IMR-90 (cell line): ENCODE data around the gene LDHD. TPM values are rescaled to one million over a fixed set of nuclear protein-coding genes. Genes with fewer than 3 reads are reported as not detected.
A peak's percentile ranks its signal among the peaks of the same experiment; 100 is the strongest.

Experiments
- ATAC-seq: fragments of 200-7000 bp; cut with Tn5 transposase; 2 replicates; pipeline ENCODE4 v1.9.1; 2020; ENCODE audit warnings: low read depth, mild to moderate bottlenecking, moderate library complexity
- BruUV-seq: library from RNA; stranded (reverse); fragments of 400-500 nt; replicated peaks from 2 replicates; lab custom pipeline; 2021; lab: Mats Ljungman, UMichigan
- CTCF ChIA-PET: fragments of 300-600 bp; formaldehyde crosslinking; extraction: SDS; loops from one replicate; lab custom pipeline; 2021; ENCODE audit warnings: antibody characterized with exemption; lab: Yijun Ruan, JAX
- POLR2A ChIA-PET: fragments of 300-600 bp; sonication (Branson Sonifier 250); formaldehyde crosslinking; loops from one replicate; lab custom pipeline; 2022; ENCODE audit warnings: antibody characterized with exemption; ENCODE audit not compliant: unreplicated experiment; lab: Charles Lee
- DNase-seq: peaks from one replicate; pipeline ENCODE4 v3.0.0; 2013
- H2AFZ ChIP-seq: replicated peaks from 2 replicates; pipeline ENCODE3; 2013; ENCODE audit warnings: low read length, mild to moderate bottlenecking; ENCODE audit not compliant: poor library complexity
- H2AK5ac ChIP-seq: 2 replicates; pipeline ENCODE4 v1.6.1; 2013; ENCODE audit warnings: low read depth, low read length, inconsistent platforms
- H2AK9ac ChIP-seq: replicated peaks from 2 replicates; pipeline ENCODE3; 2013; ENCODE audit warnings: mild to moderate bottlenecking, low read depth, low read length, moderate library complexity; ENCODE audit not compliant: poor library complexity
- H2BK120ac ChIP-seq: 2 replicates; pipeline ENCODE4 v1.6.1; 2013; ENCODE audit warnings: low read depth, low read length, inconsistent platforms
- H2BK15ac ChIP-seq: 3 replicates; pipeline ENCODE4 v1.6.1; 2013; ENCODE audit warnings: low read depth, low read length, inconsistent platforms
- H2BK20ac ChIP-seq: 2 replicates; pipeline ENCODE4 v1.6.1; 2013; ENCODE audit warnings: low read depth, mild to moderate bottlenecking, inconsistent platforms, low read length, moderate library complexity
- H2BK5ac ChIP-seq: 2 replicates; pipeline ENCODE4 v1.6.1; 2013; ENCODE audit warnings: mild to moderate bottlenecking, low read depth, low read length, inconsistent platforms; ENCODE audit not compliant: poor library complexity, severe bottlenecking
- H3K14ac ChIP-seq: replicated peaks from 2 replicates; pipeline ENCODE4 v1.6.1; 2013; ENCODE audit warnings: low read depth, low read length, inconsistent platforms
- H3K18ac ChIP-seq: 2 replicates; pipeline ENCODE4 v1.6.1; 2013; ENCODE audit warnings: low read depth, low read length, control low read depth
- H3K23ac ChIP-seq: 2 replicates; pipeline ENCODE4 v1.6.1; 2013; ENCODE audit warnings: low read depth, low read length, inconsistent platforms
- H3K27ac ChIP-seq: 2 replicates; pipeline ENCODE4 v1.5.1; 2013; ENCODE audit warnings: mild to moderate bottlenecking, control low read depth, low read length; ENCODE audit not compliant: insufficient read depth
- H3K27me3 ChIP-seq: 2 replicates; pipeline ENCODE4 v1.6.1; 2013; ENCODE audit warnings: low read length; ENCODE audit not compliant: control insufficient read depth, insufficient read depth
- H3K36me3 ChIP-seq: 2 replicates; pipeline ENCODE4 v1.6.1; 2013; ENCODE audit warnings: low read length, mixed read lengths; ENCODE audit not compliant: control insufficient read depth, insufficient read depth
- H3K4ac ChIP-seq: 2 replicates; pipeline ENCODE4 v1.6.1; 2013; ENCODE audit warnings: low read depth, low read length, inconsistent platforms
- H3K4me1 ChIP-seq: 2 replicates; pipeline ENCODE4 v1.6.1; 2013; ENCODE audit warnings: low read length, mixed read lengths; ENCODE audit not compliant: control insufficient read depth, insufficient read depth
- H3K4me2 ChIP-seq: 2 replicates; pipeline ENCODE4 v1.6.1; 2013; ENCODE audit warnings: low read depth, mild to moderate bottlenecking, control low read depth, low read length, moderate library complexity
- H3K4me3 ChIP-seq: 2 replicates; pipeline ENCODE4 v1.5.1; 2013; ENCODE audit warnings: low read depth, mild to moderate bottlenecking, control low read depth, low read length, moderate library complexity; ENCODE audit not compliant: insufficient read depth
- H3K56ac ChIP-seq: 2 replicates; pipeline ENCODE4 v1.6.1; 2013; ENCODE audit warnings: low read length, inconsistent platforms; ENCODE audit not compliant: insufficient read depth; ENCODE audit errors: extremely low read depth
- H3K79me1 ChIP-seq, 2 experiments: 2 replicates each; pipeline ENCODE4 v1.6.1; 2013; ENCODE audit warnings: low read length in 2 of 2, inconsistent platforms in 1 of 2, low read depth in 1 of 2
- H3K9ac ChIP-seq: 2 replicates; pipeline ENCODE4 v1.6.1; 2013; ENCODE audit warnings: low read depth, low read length, control low read depth
- H3K9me1 ChIP-seq: 2 replicates; pipeline ENCODE4 v1.6.1; 2013; ENCODE audit warnings: low read length, inconsistent platforms; ENCODE audit not compliant: insufficient read depth
- H3K9me3 ChIP-seq: 2 replicates; pipeline ENCODE4 v1.6.1; 2013; ENCODE audit warnings: low read length; ENCODE audit not compliant: control insufficient read depth, insufficient read depth
- H4K20me1 ChIP-seq: 2 replicates; pipeline ENCODE4 v1.6.1; 2013; ENCODE audit warnings: low read length, inconsistent platforms; ENCODE audit not compliant: insufficient read depth
- H4K5ac ChIP-seq: 2 replicates; pipeline ENCODE4 v1.6.1; 2013; ENCODE audit warnings: mild to moderate bottlenecking, low read depth, low read length, control low read depth
- H4K8ac ChIP-seq, 2 experiments: 2 replicates each; pipeline ENCODE4 v1.6.1; 2013; ENCODE audit warnings: low read depth in 2 of 2, low read length in 2 of 2, control low read depth in 1 of 2, inconsistent platforms in 1 of 2
- H4K91ac ChIP-seq: 2 replicates; pipeline ENCODE4 v1.6.1; 2013; ENCODE audit warnings: low read depth, low read length, inconsistent platforms; ENCODE audit not compliant: insufficient read depth
- NFE2L2 ChIP-seq: fragments of 150-350 bp; IDR thresholded peaks from 2 replicates; pipeline ENCODE4 v1.6.1; 2016; ENCODE audit warnings: low read depth, mild to moderate bottlenecking, low read length
- RAD21 ChIP-seq: IDR thresholded peaks from 2 replicates; pipeline ENCODE4 v1.6.1; 2012; ENCODE audit warnings: low read length, improper control_type of control experiment
- WGBS, 2 experiments: methylation state at CpG; one replicate each; pipeline versions ENCODE4 v1.1.5 to v1.1.7; 2013; ENCODE audit warnings: missing lambda C conversion rate in 2 of 2; ENCODE audit not compliant: insufficient read length in 1 of 2; ENCODE audit errors: extremely low coverage in 2 of 2; 5-methylcytosine and 5-hydroxymethylcytosine counted together
- dilution Hi-C: fragments of 300-500 bp; cut with HindIII; formaldehyde crosslinking; loops from one replicate; pipeline ENCODE4 v1.14.3; 2018; ENCODE audit warnings: low sequenced_read_pairs; ENCODE audit not compliant: unreplicated experiment
- in situ Hi-C: fragments of 300-500 bp; cut with MboI; formaldehyde crosslinking; loops from 3 replicates; pipeline ENCODE4 v1.14.3; 2019; ENCODE audit warnings: low sequenced_read_pairs, inconsistent platforms, mixed read lengths
- intact Hi-C: fragments of 100-400 bp; cut with micrococcal nuclease; formaldehyde crosslinking; loops from 2 replicates; pipeline ENCODE4 v1.10.0; 2022
- polyA plus RNA-seq, 3 experiments: library from polyadenylated mRNA; depleted of rRNA; stranded (reverse); fragments of >200 nt; gene quantifications; 2 replicates each; pipeline ENCODE4 v1.2.3, GENCODE V29; 2012; ENCODE audit warnings: low replicate concordance in 1 of 3
- total RNA-seq: library from RNA; depleted of rRNA; stranded (reverse); fragments of >200 nt; gene quantifications from 2 replicates; pipeline ENCODE4 v1.2.3, GENCODE V29; 2012

Gene LDHD
- total and polyA plus RNA-seq, 2 of the 4 experiments (the other 2 are of a cell fraction) = under 0.01 to 0.26 TPM

DNA sequence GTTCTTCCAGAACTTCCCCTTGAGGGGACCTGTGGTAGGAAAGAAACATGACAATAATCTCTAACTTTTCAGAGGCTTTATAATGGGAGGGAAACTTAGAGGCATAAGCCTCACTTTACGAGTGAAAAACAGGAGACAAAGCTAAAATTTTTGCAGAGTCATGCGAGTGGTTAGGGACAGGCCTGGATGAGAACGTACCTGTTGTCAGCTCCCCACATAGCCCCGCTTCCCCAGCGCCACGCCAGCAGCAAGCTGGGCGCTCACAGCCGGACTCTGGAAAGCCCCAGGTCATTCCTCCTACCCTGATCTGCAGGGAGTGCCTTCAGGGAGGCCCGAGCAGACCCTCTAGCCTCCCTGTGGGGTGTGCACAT, 53.6 kb downstream of the LDHD start:
- DNase-seq (no peak), ATAC-seq (no peak)
- TF ChIP-seq NFE2L2 (peak; percentile 56; the same call in 1 of the 2 replicates), RAD21 (no peak)
- no TSS peak for BruUV-seq
- Histone ChIP-seq H2AK5ac (no peak overlapping the region), H3K4me3 (no peak overlapping the region), H3K56ac (no peak overlapping the region), H2BK15ac (no peak overlapping the region), H4K20me1 (peaks cover 42% of the 10 kb centered on the region), H4K8ac (peak overlapping the region in 1 of 2 experiments; percentile 54; a peak in 1 of 4 replicates), H3K23ac (no peak overlapping the region), H3K9ac (no peak overlapping the region), H4K91ac (no peak overlapping the region), H3K27me3 (no peaks in the 10 kb centered on the region), H3K4me2 (no peak overlapping the region), H3K79me1 (peaks cover 44 to 68% of the 10 kb centered on the region in 2 experiments), H2AFZ (no peak overlapping the region), H3K27ac (no peak overlapping the region), H2AK9ac (peak overlapping the region; percentile 21), H3K9me3 (peaks cover 3% of the 10 kb centered on the region; the same call in 1 of the 2 replicates), H3K14ac (no peak overlapping the region), H3K36me3 (no peaks in the 10 kb centered on the region), H3K18ac (no peak overlapping the region), H2BK120ac (no peak overlapping the region), H2BK20ac (no peak overlapping the region), H3K9me1 (peaks cover 10% of the 10 kb centered on the region), H3K4ac (no peak overlapping the region), H3K4me1 (peaks cover 13% of the 10 kb centered on the region), H4K5ac (no peak overlapping the region), H2BK5ac (peak overlapping the region; percentile 27)
- ChIA-PET CTCF (interaction anchor here (0.7 kb wide), 1 partner anchor 18 kb away, joined by 3 read pairs; no protein-coding TSS in a partner anchor), POLR2A (no interaction called here)
- intact Hi-C loops = no loop called here
- WGBS, 2 experiments = 93% methylated on average over 2 of the region's 9 CpGs; no CpG with 5 or more reads in 1 of the 2 experiments
- dilution Hi-C loops = no loop called here
- in situ Hi-C loops = no loop called here
